OCI-LY3 (cell line): Measurements from ENCODE around the gene TMEM270.

Source experiments
- EZH2phosphoT487 ChIP-seq: fragments of 200-600 bp; shearing (Covaris generic); IDR thresholded peaks from 2 replicates; pipeline ENCODE4 v1.6.1; 2018; ENCODE audit warnings: antibody characterized with exemption, mixed run types, low read depth
- TF ChIP-seq, protein P1 (sequence below): fragments of 200-600, 300-600 bp; sonication (generic); IDR thresholded peaks from 2 replicates; pipeline ENCODE4 v1.5.1; 2014; ENCODE audit warnings: antibody characterized with exemption, low read length, low read depth

DNA sequence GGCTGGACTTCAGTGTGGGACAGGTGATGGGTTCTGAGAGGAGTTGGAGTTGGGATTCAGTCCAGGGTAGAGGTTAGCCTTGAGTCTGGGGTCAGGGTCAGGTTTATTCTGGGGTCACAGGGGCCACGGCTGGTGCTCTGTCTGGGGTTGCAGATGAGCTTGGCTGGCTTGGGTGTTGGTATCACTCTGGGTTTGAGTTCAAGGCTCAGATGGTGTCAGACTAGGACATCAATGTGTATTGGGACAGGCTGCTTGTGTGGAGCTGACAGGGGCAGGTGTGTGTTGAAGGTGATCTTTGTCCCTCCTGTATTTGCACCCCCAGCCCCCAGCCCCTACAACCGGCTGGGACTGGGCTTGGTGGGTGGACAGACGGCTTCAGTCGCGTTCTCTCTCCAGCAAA, 26.8 kb downstream of the TMEM270 start:
- TF ChIP-seq, protein P1, sequence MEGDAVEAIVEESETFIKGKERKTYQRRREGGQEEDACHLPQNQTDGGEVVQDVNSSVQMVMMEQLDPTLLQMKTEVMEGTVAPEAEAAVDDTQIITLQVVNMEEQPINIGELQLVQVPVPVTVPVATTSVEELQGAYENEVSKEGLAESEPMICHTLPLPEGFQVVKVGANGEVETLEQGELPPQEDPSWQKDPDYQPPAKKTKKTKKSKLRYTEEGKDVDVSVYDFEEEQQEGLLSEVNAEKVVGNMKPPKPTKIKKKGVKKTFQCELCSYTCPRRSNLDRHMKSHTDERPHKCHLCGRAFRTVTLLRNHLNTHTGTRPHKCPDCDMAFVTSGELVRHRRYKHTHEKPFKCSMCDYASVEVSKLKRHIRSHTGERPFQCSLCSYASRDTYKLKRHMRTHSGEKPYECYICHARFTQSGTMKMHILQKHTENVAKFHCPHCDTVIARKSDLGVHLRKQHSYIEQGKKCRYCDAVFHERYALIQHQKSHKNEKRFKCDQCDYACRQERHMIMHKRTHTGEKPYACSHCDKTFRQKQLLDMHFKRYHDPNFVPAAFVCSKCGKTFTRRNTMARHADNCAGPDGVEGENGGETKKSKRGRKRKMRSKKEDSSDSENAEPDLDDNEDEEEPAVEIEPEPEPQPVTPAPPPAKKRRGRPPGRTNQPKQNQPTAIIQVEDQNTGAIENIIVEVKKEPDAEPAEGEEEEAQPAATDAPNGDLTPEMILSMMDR = no peak
- no peak for TF ChIP-seq EZH2phosphoT487
